ENCODE measurements around the gene OR10A6.

DNA sequence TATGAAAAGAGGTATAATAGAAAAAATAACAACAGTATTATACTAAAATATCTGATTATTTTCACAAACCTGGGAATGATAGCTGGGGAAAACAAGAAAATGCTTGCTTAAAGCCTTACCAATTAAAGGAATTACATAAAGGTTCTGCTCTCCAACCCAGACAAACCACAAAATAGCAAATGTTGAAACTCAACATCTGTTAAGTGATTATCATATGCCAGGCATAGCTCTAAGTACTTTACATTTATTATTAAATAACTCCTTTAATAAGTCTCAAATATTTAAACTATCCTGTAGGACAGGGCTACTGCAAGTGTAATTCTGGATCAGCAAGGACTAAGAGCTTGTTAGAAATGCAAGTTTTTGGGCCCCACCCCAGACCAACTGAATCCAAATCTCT lies 20.1 kb downstream of the OR10A6 start:
- TF ChIP-seq EP300 (IDR thresholded peaks at IDR 0.05; ENCODE audit: borderline replicate concordance) = no peak
- TF ChIP-seq RAD21 (IDR thresholded peaks at IDR 0.05; ENCODE audit: low read depth) = no peak
- TF ChIP-seq ZBTB7A (IDR thresholded peaks at IDR 0.05; ENCODE audit: low read depth) = no peak
- TF ChIP-seq TEAD4 (IDR thresholded peaks at IDR 0.05) = no peak
- no peak for TF ChIP-seq TAF1 (IDR thresholded peaks at IDR 0.05; ENCODE audit: low read depth)
- no peak for TF ChIP-seq EGR1 (IDR thresholded peaks at IDR 0.05)
- TF ChIP-seq, protein P1, sequence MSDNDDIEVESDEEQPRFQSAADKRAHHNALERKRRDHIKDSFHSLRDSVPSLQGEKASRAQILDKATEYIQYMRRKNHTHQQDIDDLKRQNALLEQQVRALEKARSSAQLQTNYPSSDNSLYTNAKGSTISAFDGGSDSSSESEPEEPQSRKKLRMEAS (IDR thresholded peaks at IDR 0.05) = no peak
- TF ChIP-seq, protein P2, sequence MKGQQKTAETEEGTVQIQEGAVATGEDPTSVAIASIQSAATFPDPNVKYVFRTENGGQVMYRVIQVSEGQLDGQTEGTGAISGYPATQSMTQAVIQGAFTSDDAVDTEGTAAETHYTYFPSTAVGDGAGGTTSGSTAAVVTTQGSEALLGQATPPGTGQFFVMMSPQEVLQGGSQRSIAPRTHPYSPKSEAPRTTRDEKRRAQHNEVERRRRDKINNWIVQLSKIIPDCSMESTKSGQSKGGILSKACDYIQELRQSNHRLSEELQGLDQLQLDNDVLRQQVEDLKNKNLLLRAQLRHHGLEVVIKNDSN (IDR thresholded peaks at IDR 0.05) = no peak
- TF ChIP-seq, protein P3, sequence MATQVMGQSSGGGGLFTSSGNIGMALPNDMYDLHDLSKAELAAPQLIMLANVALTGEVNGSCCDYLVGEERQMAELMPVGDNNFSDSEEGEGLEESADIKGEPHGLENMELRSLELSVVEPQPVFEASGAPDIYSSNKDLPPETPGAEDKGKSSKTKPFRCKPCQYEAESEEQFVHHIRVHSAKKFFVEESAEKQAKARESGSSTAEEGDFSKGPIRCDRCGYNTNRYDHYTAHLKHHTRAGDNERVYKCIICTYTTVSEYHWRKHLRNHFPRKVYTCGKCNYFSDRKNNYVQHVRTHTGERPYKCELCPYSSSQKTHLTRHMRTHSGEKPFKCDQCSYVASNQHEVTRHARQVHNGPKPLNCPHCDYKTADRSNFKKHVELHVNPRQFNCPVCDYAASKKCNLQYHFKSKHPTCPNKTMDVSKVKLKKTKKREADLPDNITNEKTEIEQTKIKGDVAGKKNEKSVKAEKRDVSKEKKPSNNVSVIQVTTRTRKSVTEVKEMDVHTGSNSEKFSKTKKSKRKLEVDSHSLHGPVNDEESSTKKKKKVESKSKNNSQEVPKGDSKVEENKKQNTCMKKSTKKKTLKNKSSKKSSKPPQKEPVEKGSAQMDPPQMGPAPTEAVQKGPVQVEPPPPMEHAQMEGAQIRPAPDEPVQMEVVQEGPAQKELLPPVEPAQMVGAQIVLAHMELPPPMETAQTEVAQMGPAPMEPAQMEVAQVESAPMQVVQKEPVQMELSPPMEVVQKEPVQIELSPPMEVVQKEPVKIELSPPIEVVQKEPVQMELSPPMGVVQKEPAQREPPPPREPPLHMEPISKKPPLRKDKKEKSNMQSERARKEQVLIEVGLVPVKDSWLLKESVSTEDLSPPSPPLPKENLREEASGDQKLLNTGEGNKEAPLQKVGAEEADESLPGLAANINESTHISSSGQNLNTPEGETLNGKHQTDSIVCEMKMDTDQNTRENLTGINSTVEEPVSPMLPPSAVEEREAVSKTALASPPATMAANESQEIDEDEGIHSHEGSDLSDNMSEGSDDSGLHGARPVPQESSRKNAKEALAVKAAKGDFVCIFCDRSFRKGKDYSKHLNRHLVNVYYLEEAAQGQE (IDR thresholded peaks at IDR 0.05; ENCODE audit: low read depth) = no peak
- no peak for TF ChIP-seq CREB1 (IDR thresholded peaks at IDR 0.05; ENCODE audit: low read depth)
- no peak for TF ChIP-seq CEBPB (IDR thresholded peaks at IDR 0.05)
- TF ChIP-seq YY1 (IDR thresholded peaks at IDR 0.05; ENCODE audit: low read depth) = no peak
- TF ChIP-seq FOXM1 (IDR thresholded peaks at IDR 0.05; ENCODE audit: borderline replicate concordance, low read depth) = no peak
- TF ChIP-seq NFIC (IDR thresholded peaks at IDR 0.05) = no peak
